NOMO-1 treated with dmso at 0.1 percent for 144 hours (cell line): Measurements from ENCODE around the gene AAR2.

ENCODE experiments used
- DNase-seq: peaks from one replicate; lab custom pipeline; 2025; ENCODE audit not compliant: unreplicated experiment; lab: John Stamatoyannopoulos, UW

Gene AAR2

DNA sequence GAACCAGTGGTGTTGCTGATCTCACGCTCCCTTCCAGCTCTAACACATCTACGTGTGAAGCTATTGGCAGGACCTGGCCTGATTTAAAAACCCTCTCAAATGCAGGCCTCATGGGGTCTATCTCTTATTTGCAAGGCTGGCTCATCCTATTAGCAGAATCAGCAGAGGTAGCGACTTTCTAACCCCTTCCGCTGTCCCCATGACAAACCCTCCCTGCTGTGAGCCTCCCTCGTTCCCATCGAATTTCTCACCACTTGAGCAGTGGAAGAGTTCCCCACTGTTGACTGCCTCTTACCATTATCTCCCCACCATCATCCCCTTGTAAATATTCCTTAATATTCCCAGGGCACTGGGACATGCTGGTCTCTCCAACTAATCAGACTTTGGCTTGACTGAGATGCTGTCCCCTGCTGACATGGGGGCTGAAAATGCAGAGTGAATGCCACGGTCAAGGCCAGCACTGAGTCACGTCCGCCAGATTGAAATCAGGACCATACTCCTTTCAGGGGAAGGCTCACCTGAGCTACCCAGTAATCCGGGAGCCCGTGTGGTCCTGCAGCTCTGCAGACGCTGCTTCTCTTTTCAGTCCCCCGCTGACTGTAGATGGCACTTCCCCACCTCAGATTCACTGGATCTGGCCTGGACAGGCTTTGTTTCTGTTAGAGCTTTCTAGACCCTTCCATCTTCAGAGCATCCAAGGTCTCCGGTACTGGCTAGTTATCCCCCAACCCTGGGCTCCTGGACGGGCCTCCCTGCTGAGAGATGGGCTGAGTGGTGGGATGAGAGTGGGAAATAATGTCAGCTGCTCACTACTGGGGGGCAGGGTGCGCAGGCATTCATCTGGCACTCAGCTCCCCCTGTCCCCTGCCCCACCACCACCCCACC is 23.1 kb downstream of the AAR2 start:
- DNase-seq = no peak

GRCh38 chr20:36260316-36260715 is 24.0 kb downstream of the AAR2 start:
- no peak for DNase-seq

DNA sequence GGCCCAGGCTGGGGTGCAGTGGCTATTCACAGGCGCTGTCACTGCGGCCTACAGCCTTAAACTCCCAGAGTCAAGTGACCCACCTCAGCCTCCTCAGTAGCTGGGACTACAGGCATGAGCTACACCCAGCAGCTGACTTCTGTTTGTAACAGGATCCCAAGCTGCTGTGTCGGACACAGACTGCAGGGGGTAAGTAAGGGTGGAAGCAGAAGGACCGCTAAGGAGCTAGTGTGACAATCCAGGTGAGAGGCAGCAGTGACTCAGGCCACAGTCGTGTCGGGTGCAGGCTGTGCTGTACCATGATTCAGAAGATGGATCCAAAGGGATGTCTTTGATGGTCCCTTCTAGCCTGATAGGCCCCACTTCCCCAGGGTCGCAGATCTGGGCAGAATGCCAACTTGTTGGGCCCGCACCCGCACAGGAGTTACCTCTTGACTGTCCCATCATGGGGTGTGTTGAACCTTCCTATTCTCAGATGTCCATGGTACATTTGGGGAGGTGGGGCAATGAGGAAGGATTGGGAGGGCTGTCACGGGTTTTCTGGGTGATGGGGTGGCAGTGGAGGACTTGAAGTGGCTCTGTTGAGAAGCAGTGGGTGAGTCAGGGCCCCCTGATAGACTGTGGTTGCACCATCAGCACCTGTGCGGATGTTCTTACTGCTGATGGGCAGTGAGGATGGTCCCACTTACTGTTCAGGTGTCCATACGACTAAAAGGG is 25.3 kb downstream of the AAR2 start:
- DNase-seq = no peak

- DNase-seq = no peak
Observed at GRCh38 chr20:36262440-36262839, 26.2 kb downstream of the AAR2 start.

- no peak for DNase-seq
Observed at GRCh38 chr20:36264426-36265246, 28.4 kb downstream of the AAR2 start.

DNA sequence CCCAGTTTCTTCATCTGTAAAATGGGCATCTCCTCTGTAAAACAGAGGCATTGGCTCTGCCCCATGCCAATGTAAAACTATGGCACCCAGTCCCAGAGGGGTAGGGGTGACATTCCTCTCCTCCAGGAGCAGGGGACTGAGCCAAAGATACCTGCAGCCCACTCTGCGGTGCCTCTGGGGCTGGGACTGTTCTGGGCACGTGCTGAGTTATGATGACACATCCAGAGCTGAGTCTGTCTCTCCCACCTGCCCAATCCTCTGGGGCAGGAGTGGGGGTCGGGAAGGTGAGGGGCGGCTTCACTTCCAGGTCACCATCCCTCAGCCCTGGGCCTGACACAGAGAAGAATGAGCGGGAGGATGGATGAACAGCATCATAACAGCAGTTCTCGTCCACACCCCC is 29.9 kb downstream of the AAR2 start:
- no peak for DNase-seq

DNA sequence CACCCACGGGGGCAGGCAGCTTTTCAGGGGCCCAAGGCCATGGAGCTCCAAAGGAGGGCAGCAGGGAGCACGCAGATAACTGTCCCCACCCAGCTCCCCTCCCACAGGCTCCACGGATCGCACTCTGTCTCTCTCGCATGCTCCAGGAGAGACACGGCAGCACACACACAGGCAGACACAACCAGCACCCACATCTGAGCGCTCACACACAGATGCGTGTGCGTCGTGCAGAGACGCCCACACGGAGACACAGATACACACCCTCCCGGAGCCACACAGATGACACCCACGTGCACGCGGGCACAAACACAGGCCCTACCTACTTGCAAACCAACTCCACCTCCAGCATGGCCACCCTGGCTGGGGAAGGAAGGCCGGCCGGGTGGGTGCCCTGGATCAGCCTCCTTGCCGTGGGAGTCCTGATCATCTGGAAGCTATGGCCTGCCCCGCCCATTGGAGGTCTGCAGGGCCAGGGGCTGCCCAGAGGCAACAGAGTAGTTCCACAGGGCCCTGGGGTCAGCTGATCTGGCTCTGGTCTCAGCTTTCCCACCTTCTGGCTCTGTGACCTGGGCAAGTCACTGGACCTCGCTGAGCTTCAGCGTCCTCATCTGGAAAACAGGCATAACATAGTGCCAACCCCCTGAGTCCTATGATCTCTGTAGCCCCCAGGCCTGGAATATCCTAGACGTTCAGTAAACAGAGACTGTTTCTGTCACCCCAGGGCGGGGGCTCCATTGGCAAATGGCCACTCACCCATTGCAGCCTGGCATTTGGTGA is 31.5 kb downstream of the AAR2 start:
- no peak for DNase-seq

DNA sequence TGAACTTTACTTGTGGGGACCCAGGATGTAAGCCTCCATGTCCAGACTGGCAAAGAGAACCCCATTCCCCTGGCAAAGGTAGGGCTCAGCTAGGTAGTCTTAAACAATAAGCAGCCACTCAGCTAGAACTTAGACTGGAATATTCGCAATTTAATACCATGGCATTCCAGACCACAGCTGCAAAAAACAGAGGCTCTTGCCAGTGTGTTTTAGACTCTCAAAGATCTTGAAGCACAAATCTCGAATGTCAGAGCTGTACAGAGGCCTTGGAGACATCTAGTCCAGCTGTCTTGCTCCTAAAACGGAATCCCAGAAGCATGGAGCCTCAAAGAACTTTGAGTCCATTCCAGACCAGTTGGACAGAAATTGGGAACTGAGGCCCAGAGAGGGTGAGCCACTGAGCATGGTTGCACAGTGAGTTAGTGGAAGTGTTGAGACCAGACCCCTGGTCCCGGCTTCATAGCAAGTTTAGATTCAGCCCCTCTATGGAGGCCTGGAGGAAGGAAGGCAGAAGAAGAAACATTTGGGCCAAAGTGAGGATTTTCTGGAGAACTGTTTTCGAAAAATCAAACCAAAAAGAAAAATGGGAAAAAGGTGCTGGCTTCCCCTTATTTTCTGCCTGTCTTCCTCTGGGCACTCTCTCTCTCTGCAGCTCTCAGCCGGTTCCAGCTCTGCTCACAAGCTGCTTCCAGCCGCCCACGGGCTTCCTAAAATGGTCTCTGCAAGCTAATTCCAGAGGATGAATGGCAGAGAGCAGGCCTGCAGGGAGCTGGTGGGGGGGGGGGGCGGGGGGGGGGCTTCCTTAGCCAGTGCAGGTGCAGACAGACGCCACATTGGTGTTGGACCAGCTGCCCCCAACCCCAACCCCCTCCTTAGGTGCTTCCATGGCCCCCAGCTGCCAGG is 32.4 kb downstream of the AAR2 start:
- no peak for DNase-seq

- no peak for DNase-seq
Observed at GRCh38 chr20:36269507-36269906, 33.2 kb downstream of the AAR2 start.

DNA sequence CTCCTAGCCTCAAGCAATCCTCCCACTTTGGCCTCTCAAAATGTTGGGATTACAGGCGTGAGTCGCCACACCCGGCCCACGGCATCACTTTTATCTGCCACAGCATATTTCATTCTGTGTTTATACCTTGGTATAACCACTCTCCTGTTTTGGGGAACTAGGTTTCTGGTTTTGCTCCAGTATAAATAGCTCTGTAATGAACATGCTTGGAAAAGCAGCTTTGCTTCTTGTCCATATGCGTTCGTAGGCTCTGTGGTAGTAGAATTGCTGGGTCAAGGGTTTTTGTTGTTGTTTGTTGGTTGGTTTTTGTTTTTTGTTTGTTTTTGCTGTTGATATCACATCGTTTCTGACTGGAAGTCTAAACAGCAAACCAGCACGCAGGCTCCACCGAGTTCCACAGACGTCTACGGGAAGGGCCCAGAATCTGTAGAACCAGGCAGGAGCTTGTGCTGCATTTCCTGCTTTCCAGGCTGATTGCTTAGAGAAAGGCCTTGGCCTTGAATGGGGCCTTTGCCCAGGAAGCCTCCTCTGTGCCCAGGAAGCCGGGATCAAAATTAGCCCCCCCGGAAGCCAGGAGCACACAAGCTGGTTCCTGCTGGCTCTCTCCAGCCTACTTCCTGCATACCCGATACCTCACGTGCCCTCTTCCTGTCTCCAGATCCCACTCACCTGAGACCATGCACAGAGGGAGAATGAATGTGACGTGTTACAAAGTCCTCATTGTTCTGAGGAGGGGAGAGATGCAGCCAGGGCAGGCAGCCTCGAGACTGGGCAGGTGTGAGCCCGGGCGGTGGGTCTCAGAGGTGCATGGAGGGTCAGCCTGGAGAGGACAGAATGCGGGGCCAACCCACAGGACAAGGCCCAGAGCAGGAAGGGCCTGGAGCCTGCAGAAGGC is 34.7 kb downstream of the AAR2 start:
- DNase-seq = no peak

DNA sequence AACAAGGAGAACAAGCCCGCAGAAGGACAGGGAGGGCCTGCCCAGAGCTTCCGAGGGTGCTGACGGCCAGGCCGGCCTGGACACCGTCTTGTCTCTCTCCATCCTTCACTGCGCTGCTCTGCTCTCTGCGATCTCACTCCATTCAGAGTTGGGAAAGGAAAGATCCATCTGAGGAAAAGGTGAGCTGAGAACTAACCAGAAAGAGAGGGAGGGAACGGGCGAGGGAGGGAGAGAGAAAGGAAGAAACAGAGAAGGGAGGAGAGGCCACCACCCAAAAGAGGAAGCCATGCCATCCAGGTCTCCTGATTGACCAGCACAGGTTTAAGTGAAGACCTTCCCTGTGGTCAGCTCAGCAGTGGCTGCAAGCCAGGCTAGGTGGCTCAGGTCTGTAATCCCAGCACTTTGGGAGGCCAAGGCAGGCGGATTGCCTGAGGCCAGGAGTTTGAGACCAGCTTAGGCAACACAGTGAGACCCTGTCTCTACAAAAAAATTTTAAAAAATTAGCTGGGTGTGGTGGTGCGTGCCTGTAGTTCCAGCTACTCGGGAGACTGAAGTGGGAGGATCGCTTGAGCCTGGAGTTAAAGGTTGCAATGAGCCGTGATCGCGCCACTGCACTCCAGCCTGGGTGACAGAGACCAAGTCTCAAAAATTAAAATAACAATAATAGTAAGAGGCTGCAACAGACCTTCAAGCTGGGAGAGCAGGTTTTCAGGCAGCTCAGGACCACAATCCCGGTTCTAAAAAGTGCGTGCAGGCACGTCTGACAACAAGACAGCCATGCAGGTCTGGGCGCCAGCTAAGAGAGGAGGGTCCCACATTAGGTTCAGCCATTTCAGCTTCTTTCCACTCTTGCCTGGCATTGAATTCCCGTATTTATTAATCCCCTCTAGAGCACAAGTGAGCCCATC is 35.6 kb downstream of the AAR2 start:
- no peak for DNase-seq

DNA sequence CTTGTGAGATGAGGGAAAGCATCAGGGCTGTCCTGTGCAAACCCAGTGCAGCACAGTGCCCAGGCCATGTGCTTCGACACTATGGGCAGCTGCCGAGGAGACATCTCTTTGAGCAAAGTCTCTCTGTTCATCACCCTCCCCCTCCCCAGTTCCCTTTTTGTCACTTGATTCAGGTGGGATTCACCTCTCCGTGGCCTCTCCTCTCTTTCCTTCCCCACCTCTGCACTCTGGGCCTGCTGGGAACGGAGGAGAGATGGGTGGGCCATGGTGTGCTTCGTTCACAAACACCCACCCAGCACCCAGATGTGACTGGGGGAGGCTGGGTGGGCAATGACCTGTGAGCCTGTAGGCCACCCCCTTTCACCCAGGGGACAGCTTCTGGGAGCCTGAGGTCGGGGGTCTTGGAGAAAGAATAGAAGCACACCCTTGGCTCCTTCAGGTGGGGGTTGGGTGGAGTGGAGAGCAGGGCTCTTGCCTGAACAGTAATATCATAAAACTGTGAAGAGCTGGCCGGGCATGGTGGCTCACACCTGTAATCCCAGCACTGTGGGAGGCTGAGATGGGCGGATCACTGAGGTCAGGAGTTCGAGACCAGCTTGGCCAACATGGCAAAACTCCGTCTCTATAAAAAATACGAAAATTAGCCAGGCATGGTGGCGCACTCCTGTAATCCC is 36.4 kb downstream of the AAR2 start:
- DNase-seq = no peak

GRCh38 chr20:36273414-36274180 is 37.3 kb downstream of the AAR2 start:
- DNase-seq = no peak

- DNase-seq = no peak
Observed at GRCh38 chr20:36274181-36274841, 38.0 kb downstream of the AAR2 start.

DNA sequence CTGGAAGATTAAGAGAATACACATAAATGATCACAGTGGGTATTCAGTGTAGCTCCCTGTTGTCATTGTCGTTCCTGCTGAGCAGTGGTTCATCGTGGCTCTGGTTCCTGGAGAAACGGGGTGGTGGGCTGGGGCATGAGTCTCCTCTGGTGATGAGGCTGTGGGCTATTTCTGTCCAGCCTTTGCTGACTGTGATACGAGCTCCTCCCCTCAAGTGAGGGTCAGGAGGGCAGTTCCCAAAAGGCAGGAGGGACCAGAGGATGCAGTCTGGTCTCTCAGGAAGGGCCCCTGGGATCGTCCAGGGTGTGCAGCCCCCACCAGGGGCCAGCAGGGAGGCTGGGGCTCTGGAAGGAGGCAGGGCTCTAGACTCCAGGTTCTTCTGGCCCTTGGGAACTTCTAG is 38.7 kb downstream of the AAR2 start:
- DNase-seq = no peak
